ENCODE results near the gene PLXNA4. TPM values are rescaled to one million over a fixed set of nuclear protein-coding genes. Genes with fewer than 3 reads are reported as not detected.

The PLXNA4 gene
- total and polyA plus RNA-seq, 2 experiments from 2014 or later, result 1.9 to 4.8 TPM

- no peaks in the 10 kb centered on the region for H3K36me3 ChIP-seq (replicated peaks; ENCODE audit: insufficient read depth, low read depth)
- H2AFZ ChIP-seq, result no peak overlapping the region
- no peaks in the 10 kb centered on the region for H3K9me3 ChIP-seq (ENCODE audit: low read depth)
- no peak for TF ChIP-seq CTCF (IDR thresholded peaks at IDR 0.05; ENCODE audit: poor library complexity)
- no peak for TF ChIP-seq EZH2 (IDR thresholded peaks at IDR 0.05; ENCODE audit: borderline replicate concordance)
- TF ChIP-seq EZH2phosphoT487 (IDR thresholded peaks at IDR 0.05; ENCODE audit: low read depth, severe bottlenecking, unreplicated experiment), result no peak
- 71% methylated on average over 5 of the region's 5 CpGs for WGBS (ENCODE audit: low lambda C conversion rate, missing lambda C conversion rate)
- no peaks in the 10 kb centered on the region for H3K79me2 ChIP-seq
- no peak overlapping the region for H3K4me2 ChIP-seq
- no peaks in the 10 kb centered on the region for H4K20me1 ChIP-seq (ENCODE audit: insufficient read depth, poor library complexity, severe bottlenecking)
- H3K4me1 ChIP-seq (ENCODE audit: insufficient read depth), result no peaks in the 10 kb centered on the region
- peak; percentile 20 for DNase-seq (ENCODE audit: low spot score)
- no peak overlapping the region for H3K27ac ChIP-seq
- no peaks in the 10 kb centered on the region for H3K9me2 ChIP-seq (replicated peaks; ENCODE audit: insufficient read depth)
- no peaks in the 10 kb centered on the region for H3K27me3 ChIP-seq
- H3K4me3 ChIP-seq, result no peak overlapping the region
Observed at GRCh38 chr7:132516042-132516840, 60.0 kb downstream of the PLXNA4 start.

- H3K9me2 ChIP-seq (replicated peaks; ENCODE audit: insufficient read depth), result no peaks in the 10 kb centered on the region
- H4K20me1 ChIP-seq (ENCODE audit: insufficient read depth, poor library complexity, severe bottlenecking), result no peaks in the 10 kb centered on the region
- no peaks in the 10 kb centered on the region for H3K9me3 ChIP-seq (ENCODE audit: low read depth)
- TF ChIP-seq EZH2 (IDR thresholded peaks at IDR 0.05; ENCODE audit: borderline replicate concordance) (no peak), CTCF (IDR thresholded peaks at IDR 0.05; ENCODE audit: poor library complexity) (no peak), EZH2phosphoT487 (IDR thresholded peaks at IDR 0.05; ENCODE audit: low read depth, severe bottlenecking, unreplicated experiment) (no peak)
- no peak overlapping the region for H3K4me3 ChIP-seq
- no peak overlapping the region for H3K27ac ChIP-seq
- H2AFZ ChIP-seq, result no peak overlapping the region
- no peaks in the 10 kb centered on the region for H3K36me3 ChIP-seq (replicated peaks; ENCODE audit: insufficient read depth, low read depth)
- DNase-seq (ENCODE audit: low spot score), result no peak
- no peaks in the 10 kb centered on the region for H3K4me1 ChIP-seq (ENCODE audit: insufficient read depth)
- H3K4me2 ChIP-seq, result no peak overlapping the region
- WGBS (ENCODE audit: low lambda C conversion rate, missing lambda C conversion rate), result 93% methylated on average over 5 of the region's 5 CpGs
- H3K27me3 ChIP-seq, result no peaks in the 10 kb centered on the region
- H3K79me2 ChIP-seq, result no peaks in the 10 kb centered on the region
Observed at GRCh38 chr7:132515181-132515580, 61.1 kb downstream of the PLXNA4 start.

- no peaks in the 10 kb centered on the region for H3K36me3 ChIP-seq (replicated peaks; ENCODE audit: insufficient read depth, low read depth)
- no peak for TF ChIP-seq EZH2 (IDR thresholded peaks at IDR 0.05; ENCODE audit: borderline replicate concordance)
- no peak for TF ChIP-seq CTCF (IDR thresholded peaks at IDR 0.05; ENCODE audit: poor library complexity)
- no peak for TF ChIP-seq EZH2phosphoT487 (IDR thresholded peaks at IDR 0.05; ENCODE audit: low read depth, severe bottlenecking, unreplicated experiment)
- H3K4me3 ChIP-seq, result no peak overlapping the region
- H4K20me1 ChIP-seq (ENCODE audit: insufficient read depth, poor library complexity, severe bottlenecking), result no peaks in the 10 kb centered on the region
- no peaks in the 10 kb centered on the region for H3K79me2 ChIP-seq
- H3K9me3 ChIP-seq (ENCODE audit: low read depth), result no peaks in the 10 kb centered on the region
- no peak for DNase-seq (ENCODE audit: low spot score)
- 95% methylated on average over 1 of the region's 1 CpG for WGBS (ENCODE audit: low lambda C conversion rate, missing lambda C conversion rate)
- no peak overlapping the region for H2AFZ ChIP-seq
- no peaks in the 10 kb centered on the region for H3K4me1 ChIP-seq (ENCODE audit: insufficient read depth)
- no peak overlapping the region for H3K4me2 ChIP-seq
- H3K27me3 ChIP-seq, result no peaks in the 10 kb centered on the region
- no peak overlapping the region for H3K27ac ChIP-seq
- no peaks in the 10 kb centered on the region for H3K9me2 ChIP-seq (replicated peaks; ENCODE audit: insufficient read depth)
Observed at GRCh38 chr7:132514430-132514829, 61.8 kb downstream of the PLXNA4 start.

Measured in hepatocyte (in vitro differentiated cells).